Measurements from ENCODE around the gene METTL25B. TPM values are rescaled to one million over a fixed set of nuclear protein-coding genes. Genes with fewer than 3 reads are reported as not detected.

METTL25B gene
- total and polyA plus RNA-seq, 2 of the 13 experiments (the other 11 are each of a cell fraction or from before 2014, with no cell fraction given): 11.9 to 24.0 TPM

- Histone ChIP-seq H3K79me2 (ENCODE audit: insufficient read depth, low read length) (peaks cover 82% of the 10 kb centered on the region), H3K4me3 (replicated peaks in 1 of 3; ENCODE audit: insufficient read depth in 1 of 3, low read depth in 2 of 3, low read length in 3 of 3) (no peak overlapping the region), H3K27me3 (ENCODE audit: control insufficient read depth in 1 of 2, insufficient read depth in 2 of 2, low read length in 2 of 2) (no peaks in the 10 kb centered on the region), H3K4me1 (ENCODE audit: insufficient read depth, low read length) (peaks cover 47% of the 10 kb centered on the region), H3K9ac (ENCODE audit: insufficient read depth, low read depth, low read length) (no peak overlapping the region), H3K9me3 (ENCODE audit: low read length) (no peaks in the 10 kb centered on the region), H3K4me2 (ENCODE audit: low read depth, low read length) (no peak overlapping the region), H3K27ac (ENCODE audit: extremely low read length, insufficient read depth, low read length) (no peak overlapping the region), H4K20me1 (ENCODE audit: insufficient read depth, low read length) (peaks cover 8% of the 10 kb centered on the region; the same call in 1 of the 2 replicates), H2AFZ (ENCODE audit: low read length) (no peak overlapping the region), H3K36me3 (replicated peaks in 1 of 2; ENCODE audit: control insufficient read depth in 1 of 2, insufficient read depth in 2 of 2, low read length in 2 of 2) (peaks cover 7 to 41% of the 10 kb centered on the region in 2 experiments; a peak in 4 of 5 replicates)
- in situ Hi-C loops (cut with HindIII; ENCODE audit: extremely low pct_ligation_motif_present, low pct_unique_long_range_greater_than_20kb) (no loop called here), intact Hi-C loops (cut with micrococcal nuclease; ENCODE audit: unreplicated experiment) (no loop called here)
- ChIA-PET CTCF (ENCODE audit: low intra/inter-chr PET ratio, low total read pairs) (no interaction called here), POLR2A (no interaction called here)
- BruUV-seq (replicated peaks): no TSS peak
- ATAC-seq (peak; percentile 74), FAIRE-seq (peak; percentile 12), DNase-seq (ENCODE audit: low spot score) (no peak)
- TF ChIP-seq YEATS2 (CRISPR knock-in tag; IDR thresholded peaks at IDR 0.05; ENCODE audit: borderline replicate concordance) (no peak), NR2C2 (CRISPR knock-in tag; IDR thresholded peaks at IDR 0.05; ENCODE audit: borderline replicate concordance) (no peak), IRX3 (CRISPR knock-in tag; IDR thresholded peaks at IDR 0.05; ENCODE audit: borderline replicate concordance, low read depth) (no peak), ZNF800 (CRISPR knock-in tag; IDR thresholded peaks at IDR 0.05) (no peak), SIX4 (CRISPR knock-in tag; IDR thresholded peaks at IDR 0.05) (no peak), SMYD3 (CRISPR knock-in tag; IDR thresholded peaks at IDR 0.05) (no peak), ZNF772 (CRISPR knock-in tag; IDR thresholded peaks at IDR 0.05) (no peak), ZKSCAN1 (IDR thresholded peaks at IDR 0.05; ENCODE audit: low read length) (no peak)
- WGBS (ENCODE audit: low lambda C conversion rate): 98% methylated on average over 3 of the region's 3 CpGs
Observed at GRCh38 chr1:156773607-156774006, 45.3 kb downstream of the METTL25B start.

Data from HepG2 (cell line).